Measurements from ENCODE around the gene MAL.
A peak's percentile ranks its signal among the peaks of the same experiment; 100 is the strongest.

MAL gene

GRCh38 chr2:95008996-95009395, 16.5 kb upstream of the MAL start:
- DNase-seq (ENCODE audit: low spot score) = no peak
- Histone ChIP-seq H2BK15ac (ENCODE audit: low read length) (no peak overlapping the region), H4K91ac (ENCODE audit: low read depth, low read length, poor library complexity) (no peak overlapping the region), H3K9me3 (replicated peaks in 1 of 2; ENCODE audit: control insufficient read depth in 2 of 2, insufficient read depth in 1 of 2, low read depth in 1 of 2, low read length in 2 of 2) (no peaks in the 10 kb centered on the region), H2BK12ac (ENCODE audit: low read length) (no peak overlapping the region), H3K4me2 (ENCODE audit: insufficient read depth, low read length, poor library complexity, severe bottlenecking) (no peak overlapping the region), H3K14ac (ENCODE audit: low read length) (no peak overlapping the region), H2AFZ (ENCODE audit: low read length) (no peak overlapping the region), H3K4ac (ENCODE audit: low read length) (no peak overlapping the region), H2BK120ac (ENCODE audit: low read depth, low read length) (no peak overlapping the region), H2BK5ac (ENCODE audit: low read length) (no peak overlapping the region), H3K9ac (ENCODE audit: low read depth, low read length, poor library complexity) (no peak overlapping the region), H2AK5ac (ENCODE audit: low read depth, low read length) (no peak overlapping the region), H4K8ac (ENCODE audit: low read depth, low read length) (no peak overlapping the region), H3K36me3 (replicated peaks in 1 of 2; ENCODE audit: control insufficient read depth in 2 of 2, insufficient read depth in 2 of 2, low read length in 2 of 2) (no peaks in the 10 kb centered on the region), H3K4me1 (ENCODE audit: control insufficient read depth in 2 of 2, insufficient read depth in 1 of 2, low read depth in 1 of 2, low read length in 2 of 2) (peaks cover 9 to 11% of the 10 kb centered on the region in 2 donors), H3K79me1 (ENCODE audit: low read depth, low read length) (no peaks in the 10 kb centered on the region), H3K18ac (ENCODE audit: low read length) (no peak overlapping the region), H3K27ac (replicated peaks; ENCODE audit: low read length) (no peak overlapping the region), H3K23ac (ENCODE audit: low read depth, low read length, poor library complexity) (no peak overlapping the region), H3K4me3 (ENCODE audit: low read length in 2 of 2) (no peak overlapping the region), H3K27me3 (ENCODE audit: control insufficient read depth in 3 of 3, insufficient read depth in 3 of 3, low read depth in 1 of 3, low read length in 3 of 3) (no peaks in the 10 kb centered on the region)
- no CpG with 5 or more reads among the region's 2 CpGs for whole genome bisulfite sequencing, 2 donors (ENCODE audit: extremely low coverage in 2 of 2, insufficient read length in 2 of 2, insufficient replicate concordance in 1 of 2)

GRCh38 chr2:95009412-95009811, 16.1 kb upstream of the MAL start:
- no peak overlapping the region for H3K4me3 ChIP-seq (ENCODE audit: low read length in 2 of 2)
- no peak overlapping the region for H2BK5ac ChIP-seq (ENCODE audit: low read length)
- no peak overlapping the region for H3K9ac ChIP-seq (ENCODE audit: low read depth, low read length, poor library complexity)
- DNase-seq (ENCODE audit: low spot score) = no peak
- peaks cover 0 to under 1% (median 0%) of the 10 kb centered on the region in 3 experiments for H3K27me3 ChIP-seq (ENCODE audit: control insufficient read depth in 3 of 3, insufficient read depth in 3 of 3, low read depth in 1 of 3, low read length in 3 of 3)
- H3K23ac ChIP-seq (ENCODE audit: low read depth, low read length, poor library complexity) = no peak overlapping the region
- H2AK5ac ChIP-seq (ENCODE audit: low read depth, low read length) = no peak overlapping the region
- no peaks in the 10 kb centered on the region for H3K79me1 ChIP-seq (ENCODE audit: low read depth, low read length)
- no peak overlapping the region for H3K4me2 ChIP-seq (ENCODE audit: insufficient read depth, low read length, poor library complexity, severe bottlenecking)
- H3K4ac ChIP-seq (ENCODE audit: low read length) = no peak overlapping the region
- no peak overlapping the region for H2BK120ac ChIP-seq (ENCODE audit: low read depth, low read length)
- no peak overlapping the region for H4K91ac ChIP-seq (ENCODE audit: low read depth, low read length, poor library complexity)
- H3K18ac ChIP-seq (ENCODE audit: low read length) = no peak overlapping the region
- no peak overlapping the region for H2AFZ ChIP-seq (ENCODE audit: low read length)
- no peaks in the 10 kb centered on the region for H3K36me3 ChIP-seq (replicated peaks in 1 of 2; ENCODE audit: control insufficient read depth in 2 of 2, insufficient read depth in 2 of 2, low read length in 2 of 2)
- H3K4me1 ChIP-seq (ENCODE audit: control insufficient read depth in 2 of 2, insufficient read depth in 1 of 2, low read depth in 1 of 2, low read length in 2 of 2) = peaks cover 6 to 8% of the 10 kb centered on the region in 2 donors
- no peak overlapping the region for H2BK12ac ChIP-seq (ENCODE audit: low read length)
- no peak overlapping the region for H4K8ac ChIP-seq (ENCODE audit: low read depth, low read length)
- WGBS, 2 donors (ENCODE audit: extremely low coverage in 2 of 2, insufficient read length in 2 of 2, insufficient replicate concordance in 1 of 2) = 100% methylated on average over 1 of the region's 5 CpGs; no CpG with 5 or more reads in 1 of the 2 donors
- no peaks in the 10 kb centered on the region for H3K9me3 ChIP-seq (replicated peaks in 1 of 2; ENCODE audit: control insufficient read depth in 2 of 2, insufficient read depth in 1 of 2, low read depth in 1 of 2, low read length in 2 of 2)
- no peak overlapping the region for H2BK15ac ChIP-seq (ENCODE audit: low read length)
- no peak overlapping the region for H3K14ac ChIP-seq (ENCODE audit: low read length)
- no peak overlapping the region for H3K27ac ChIP-seq (replicated peaks; ENCODE audit: low read length)

- H3K4me2 ChIP-seq (ENCODE audit: insufficient read depth, low read length, poor library complexity, severe bottlenecking) = no peak overlapping the region
- H2BK5ac ChIP-seq (ENCODE audit: low read length) = no peak overlapping the region
- DNase-seq (ENCODE audit: low spot score) = no peak
- no peak overlapping the region for H2BK120ac ChIP-seq (ENCODE audit: low read depth, low read length)
- no peak overlapping the region for H3K14ac ChIP-seq (ENCODE audit: low read length)
- peaks cover 0 to 6% (median 0%) of the 10 kb centered on the region in 3 experiments for H3K27me3 ChIP-seq (ENCODE audit: control insufficient read depth in 3 of 3, insufficient read depth in 3 of 3, low read depth in 1 of 3, low read length in 3 of 3)
- no peak overlapping the region for H2AFZ ChIP-seq (ENCODE audit: low read length)
- no peak overlapping the region for H4K91ac ChIP-seq (ENCODE audit: low read depth, low read length, poor library complexity)
- no peak overlapping the region for H2AK5ac ChIP-seq (ENCODE audit: low read depth, low read length)
- no peak overlapping the region for H3K27ac ChIP-seq (replicated peaks; ENCODE audit: low read length)
- H3K4ac ChIP-seq (ENCODE audit: low read length) = no peak overlapping the region
- no CpG with 5 or more reads among the region's 10 CpGs for WGBS, 2 donors (ENCODE audit: extremely low coverage in 2 of 2, insufficient read length in 2 of 2, insufficient replicate concordance in 1 of 2)
- H2BK12ac ChIP-seq (ENCODE audit: low read length) = no peak overlapping the region
- peaks cover 6 to 7% of the 10 kb centered on the region in 2 donors for H3K4me1 ChIP-seq (ENCODE audit: control insufficient read depth in 2 of 2, insufficient read depth in 1 of 2, low read depth in 1 of 2, low read length in 2 of 2)
- no peak overlapping the region for H3K23ac ChIP-seq (ENCODE audit: low read depth, low read length, poor library complexity)
- H2BK15ac ChIP-seq (ENCODE audit: low read length) = no peak overlapping the region
- H3K9me3 ChIP-seq (replicated peaks in 1 of 2; ENCODE audit: control insufficient read depth in 2 of 2, insufficient read depth in 1 of 2, low read depth in 1 of 2, low read length in 2 of 2) = no peaks in the 10 kb centered on the region
- no peak overlapping the region for H4K8ac ChIP-seq (ENCODE audit: low read depth, low read length)
- H3K4me3 ChIP-seq (ENCODE audit: low read length in 2 of 2) = no peak overlapping the region
- no peak overlapping the region for H3K18ac ChIP-seq (ENCODE audit: low read length)
- no peak overlapping the region for H3K9ac ChIP-seq (ENCODE audit: low read depth, low read length, poor library complexity)
- no peaks in the 10 kb centered on the region for H3K79me1 ChIP-seq (ENCODE audit: low read depth, low read length)
- H3K36me3 ChIP-seq (replicated peaks in 1 of 2; ENCODE audit: control insufficient read depth in 2 of 2, insufficient read depth in 2 of 2, low read length in 2 of 2) = no peaks in the 10 kb centered on the region
These were observed 15.4 kb upstream of the MAL start for GRCh38 chr2:95010126-95010525.

- Histone ChIP-seq H3K79me1 (ENCODE audit: low read depth, low read length) (no peaks in the 10 kb centered on the region), H4K8ac (ENCODE audit: low read depth, low read length) (no peak overlapping the region), H3K4me3 (ENCODE audit: low read length in 2 of 2) (no peak overlapping the region), H4K91ac (ENCODE audit: low read depth, low read length, poor library complexity) (no peak overlapping the region), H3K36me3 (replicated peaks in 1 of 2; ENCODE audit: control insufficient read depth in 2 of 2, insufficient read depth in 2 of 2, low read length in 2 of 2) (no peaks in the 10 kb centered on the region), H3K27me3 (ENCODE audit: control insufficient read depth in 3 of 3, insufficient read depth in 3 of 3, low read depth in 1 of 3, low read length in 3 of 3) (peaks cover 0 to 10% (median 0%) of the 10 kb centered on the region in 3 experiments), H2BK5ac (ENCODE audit: low read length) (no peak overlapping the region), H3K9me3 (replicated peaks in 1 of 2; ENCODE audit: control insufficient read depth in 2 of 2, insufficient read depth in 1 of 2, low read depth in 1 of 2, low read length in 2 of 2) (no peaks in the 10 kb centered on the region), H2AK5ac (ENCODE audit: low read depth, low read length) (no peak overlapping the region), H3K18ac (ENCODE audit: low read length) (peak overlapping the region; percentile 73), H3K9ac (ENCODE audit: low read depth, low read length, poor library complexity) (no peak overlapping the region), H3K4ac (ENCODE audit: low read length) (no peak overlapping the region), H3K14ac (ENCODE audit: low read length) (no peak overlapping the region), H2BK12ac (ENCODE audit: low read length) (no peak overlapping the region), H2AFZ (ENCODE audit: low read length) (peak overlapping the region; percentile 22), H3K4me1 (ENCODE audit: control insufficient read depth in 2 of 2, insufficient read depth in 1 of 2, low read depth in 1 of 2, low read length in 2 of 2) (peaks cover 6 to 7% of the 10 kb centered on the region in 2 donors), H2BK15ac (ENCODE audit: low read length) (peak overlapping the region; percentile 35), H3K4me2 (ENCODE audit: insufficient read depth, low read length, poor library complexity, severe bottlenecking) (no peak overlapping the region), H3K23ac (ENCODE audit: low read depth, low read length, poor library complexity) (no peak overlapping the region), H2BK120ac (ENCODE audit: low read depth, low read length) (no peak overlapping the region), H3K27ac (replicated peaks; ENCODE audit: low read length) (no peak overlapping the region)
- no peak for DNase-seq (ENCODE audit: low spot score)
- no CpG with 5 or more reads among the region's 9 CpGs for WGBS, 2 donors (ENCODE audit: extremely low coverage in 2 of 2, insufficient read length in 2 of 2, insufficient replicate concordance in 1 of 2)
These were observed 14.8 kb upstream of the MAL start for GRCh38 chr2:95010718-95011117.
